HG03378 (cell line): ENCODE measurements around the gene PCNX1.
"Not testable (repeated sequence)": the region's sequence is repeated elsewhere in the genome, so short reads cannot be mapped to it uniquely, and the experiment has no call there.

Source experiments
- ATAC-seq: cut with Tn5 transposase; IDR thresholded peaks from one replicate; pipeline ENCODE4 v1.9.1; 2021; ENCODE audit warnings: mild to moderate bottlenecking, moderate library complexity; ENCODE audit not compliant: unreplicated experiment

Gene PCNX1

GRCh38 chr14:71141701-71142374, 234.6 kb downstream of the PCNX1 start:
- no peak for ATAC-seq

GRCh38 chr14:71142375-71143038, 235.2 kb downstream of the PCNX1 start:
- no peak for ATAC-seq

- ATAC-seq, result no peak
Measured at GRCh38 chr14:71143381-71144290, 236.4 kb downstream of the PCNX1 start.

- ATAC-seq, result not testable (repeated sequence)
Measured at GRCh38 chr14:71147335-71147734, 240.1 kb downstream of the PCNX1 start.

- ATAC-seq, result no peak
Measured at GRCh38 chr14:71148627-71149026, 241.4 kb downstream of the PCNX1 start.

- no peak for ATAC-seq
Measured at GRCh38 chr14:71150737-71151136, 243.5 kb downstream of the PCNX1 start.

GRCh38 chr14:71155743-71156142, 248.5 kb downstream of the PCNX1 start:
- ATAC-seq, result no peak

- ATAC-seq, result no peak
Measured at GRCh38 chr14:71163050-71163841, 256.0 kb downstream of the PCNX1 start.

- ATAC-seq, result no peak
Measured at GRCh38 chr14:71163842-71164629, 256.8 kb downstream of the PCNX1 start.
